ENCODE results near the gene NKX2-3. TPM values are rescaled to one million over a fixed set of nuclear protein-coding genes. Genes with fewer than 3 reads are reported as not detected.

Gene NKX2-3
- polyA plus RNA-seq, 3 donors: not detected

DNA sequence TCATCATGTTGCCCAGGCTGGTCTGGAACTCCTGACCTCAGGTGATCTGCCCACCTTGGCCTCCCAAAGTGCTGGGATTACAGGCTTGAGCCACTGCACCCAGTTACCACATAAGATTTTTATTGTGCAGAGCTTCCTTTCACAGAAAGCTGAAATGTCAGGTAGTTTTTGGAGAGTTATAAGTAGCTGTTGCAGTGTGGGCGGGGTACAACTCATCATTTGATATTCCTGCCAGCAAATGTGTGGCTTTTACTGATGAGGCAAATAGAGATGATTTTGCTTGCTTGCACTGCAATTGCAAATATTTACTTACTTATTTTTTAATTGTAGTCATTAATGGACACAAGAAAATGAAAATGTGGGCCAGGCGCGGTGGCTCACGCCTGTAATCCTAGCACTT, 32.4 kb downstream of the NKX2-3 start:
- Histone ChIP-seq H3K79me2 (ENCODE audit: insufficient read depth, low read length) (no peaks in the 10 kb centered on the region), H3K9ac (ENCODE audit: insufficient read depth, low read length, poor library complexity, severe bottlenecking) (no peak overlapping the region), H3K4me3 (replicated peaks in 1 of 3; ENCODE audit: low read depth in 2 of 3, low read length in 3 of 3) (no peak overlapping the region), H4K20me1 (ENCODE audit: insufficient read depth, low read length) (no peaks in the 10 kb centered on the region), H3K27me3 (ENCODE audit: control insufficient read depth in 2 of 2, insufficient read depth in 2 of 2, low read length in 2 of 2) (no peaks in the 10 kb centered on the region), H3K9me3 (replicated peaks in 1 of 2; ENCODE audit: control insufficient read depth in 1 of 2, insufficient read depth in 1 of 2, low read length in 2 of 2) (no peaks in the 10 kb centered on the region), H3K27ac (ENCODE audit: low read depth in 1 of 2, low read length in 2 of 2) (no peak overlapping the region), H3K4me2 (replicated peaks; ENCODE audit: extremely low read depth, low read length, poor library complexity, severe bottlenecking) (no peak overlapping the region), H2AFZ (ENCODE audit: insufficient read depth, low read depth, low read length, poor library complexity, severe bottlenecking) (no peak overlapping the region), H3K4me1 (ENCODE audit: control insufficient read depth in 1 of 2, insufficient read depth in 2 of 2, low read length in 2 of 2) (no peaks in the 10 kb centered on the region), H3K36me3 (replicated peaks in 1 of 2; ENCODE audit: control insufficient read depth in 1 of 2, insufficient read depth in 2 of 2, low read length in 2 of 2) (no peaks in the 10 kb centered on the region)
- Mint-ChIP-seq H3K27ac (no peak overlapping the region), H3K4me1 (peaks cover 4% of the 10 kb centered on the region), H3K9me3 (no peaks in the 10 kb centered on the region), H3K27me3 (ENCODE audit: low read depth in 3 of 3) (peaks cover 0 to 10% (median 1%) of the 10 kb centered on the region in 3 donors), H3K36me3 (no peaks in the 10 kb centered on the region), H3K4me3 (no peak overlapping the region)
- intact Hi-C loops (cut with micrococcal nuclease): no loop called here
- DNase-seq: no peak
- TF ChIP-seq, protein P1, sequence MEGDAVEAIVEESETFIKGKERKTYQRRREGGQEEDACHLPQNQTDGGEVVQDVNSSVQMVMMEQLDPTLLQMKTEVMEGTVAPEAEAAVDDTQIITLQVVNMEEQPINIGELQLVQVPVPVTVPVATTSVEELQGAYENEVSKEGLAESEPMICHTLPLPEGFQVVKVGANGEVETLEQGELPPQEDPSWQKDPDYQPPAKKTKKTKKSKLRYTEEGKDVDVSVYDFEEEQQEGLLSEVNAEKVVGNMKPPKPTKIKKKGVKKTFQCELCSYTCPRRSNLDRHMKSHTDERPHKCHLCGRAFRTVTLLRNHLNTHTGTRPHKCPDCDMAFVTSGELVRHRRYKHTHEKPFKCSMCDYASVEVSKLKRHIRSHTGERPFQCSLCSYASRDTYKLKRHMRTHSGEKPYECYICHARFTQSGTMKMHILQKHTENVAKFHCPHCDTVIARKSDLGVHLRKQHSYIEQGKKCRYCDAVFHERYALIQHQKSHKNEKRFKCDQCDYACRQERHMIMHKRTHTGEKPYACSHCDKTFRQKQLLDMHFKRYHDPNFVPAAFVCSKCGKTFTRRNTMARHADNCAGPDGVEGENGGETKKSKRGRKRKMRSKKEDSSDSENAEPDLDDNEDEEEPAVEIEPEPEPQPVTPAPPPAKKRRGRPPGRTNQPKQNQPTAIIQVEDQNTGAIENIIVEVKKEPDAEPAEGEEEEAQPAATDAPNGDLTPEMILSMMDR (IDR thresholded peaks at IDR 0.05): no peak
- WGBS (ENCODE audit: insufficient coverage): no CpG with 5 or more reads among the region's 4 CpGs

DNA sequence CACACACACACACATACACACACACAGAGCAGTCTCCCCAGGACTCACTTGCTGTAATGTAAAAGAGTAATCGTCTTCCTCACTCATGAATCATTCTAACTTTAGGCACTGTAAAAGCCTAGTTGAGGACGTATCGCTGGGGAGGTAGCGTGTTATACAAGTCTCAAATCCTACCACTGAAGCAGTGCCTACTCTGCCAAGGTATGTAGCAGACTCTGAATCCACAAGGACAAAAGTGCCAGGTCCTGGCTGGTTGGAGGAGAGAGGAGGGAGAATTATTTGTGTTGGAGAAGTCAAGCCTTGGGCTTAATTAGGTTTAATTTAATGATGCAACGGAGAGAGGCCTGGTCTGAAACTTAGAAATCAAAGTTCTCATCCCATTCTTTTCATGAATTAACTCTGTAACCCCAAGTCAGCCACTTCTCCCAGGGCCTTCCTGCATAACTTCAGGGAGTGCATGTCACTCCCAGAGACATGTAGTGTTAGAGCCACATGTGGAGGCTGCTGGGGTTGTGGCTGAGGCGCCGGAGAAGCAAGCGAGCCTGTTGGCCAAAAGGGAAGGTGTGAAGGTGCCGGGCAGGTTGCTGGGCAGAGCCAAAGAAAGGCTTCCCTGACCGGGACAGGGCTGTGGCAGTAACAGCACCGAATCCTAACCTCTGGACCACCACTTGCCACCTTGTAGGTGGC, 36.7 kb downstream of the NKX2-3 start:
- Histone ChIP-seq H3K27me3 (ENCODE audit: control insufficient read depth in 2 of 2, insufficient read depth in 2 of 2, low read length in 2 of 2) (no peaks in the 10 kb centered on the region), H3K9me3 (replicated peaks in 1 of 2; ENCODE audit: control insufficient read depth in 1 of 2, insufficient read depth in 1 of 2, low read length in 2 of 2) (no peaks in the 10 kb centered on the region), H3K4me3 (replicated peaks in 1 of 3; ENCODE audit: low read depth in 2 of 3, low read length in 3 of 3) (no peak overlapping the region), H3K36me3 (replicated peaks in 1 of 2; ENCODE audit: control insufficient read depth in 1 of 2, insufficient read depth in 2 of 2, low read length in 2 of 2) (no peaks in the 10 kb centered on the region), H3K27ac (ENCODE audit: low read depth in 1 of 2, low read length in 2 of 2) (no peak overlapping the region), H3K4me2 (replicated peaks; ENCODE audit: extremely low read depth, low read length, poor library complexity, severe bottlenecking) (no peak overlapping the region), H3K79me2 (ENCODE audit: insufficient read depth, low read length) (no peaks in the 10 kb centered on the region), H4K20me1 (ENCODE audit: insufficient read depth, low read length) (no peaks in the 10 kb centered on the region), H2AFZ (ENCODE audit: insufficient read depth, low read depth, low read length, poor library complexity, severe bottlenecking) (no peak overlapping the region), H3K4me1 (ENCODE audit: control insufficient read depth in 1 of 2, insufficient read depth in 2 of 2, low read length in 2 of 2) (no peaks in the 10 kb centered on the region), H3K9ac (ENCODE audit: insufficient read depth, low read length, poor library complexity, severe bottlenecking) (no peak overlapping the region)
- intact Hi-C loops (cut with micrococcal nuclease): no loop called here
- peaks cover 3 to 15% (median 5%) of the 10 kb centered on the region in 3 donors for H3K27me3 Mint-ChIP-seq (ENCODE audit: low read depth in 3 of 3)
- 95% methylated on average over 5 of the region's 11 CpGs for WGBS (ENCODE audit: insufficient coverage)
- no peaks in the 10 kb centered on the region for H3K9me3 Mint-ChIP-seq
- H3K27ac Mint-ChIP-seq: no peak overlapping the region
- no peak overlapping the region for H3K4me3 Mint-ChIP-seq
- TF ChIP-seq, protein P1 (IDR thresholded peaks at IDR 0.05): no peak
- no peaks in the 10 kb centered on the region for H3K4me1 Mint-ChIP-seq
- H3K36me3 Mint-ChIP-seq: no peaks in the 10 kb centered on the region
- no peak for DNase-seq
